Body of pancreas (tissue), 4 donors: ENCODE data around the gene ZNF644. TPM values are rescaled to one million over a fixed set of nuclear protein-coding genes. Genes with fewer than 3 reads are reported as not detected.
A peak's percentile ranks its signal among the peaks of the same experiment; 100 is the strongest.
"Not testable (repeated sequence)": the region's sequence is repeated elsewhere in the genome, so short reads cannot be mapped to it uniquely, and the experiment has no call there.

Source experiments
- ATAC-seq: fragments of 150-250 bp; one replicate; pipeline ENCODE4 v1.9.1; 2016
- DNase-seq, 4 donors: peaks; one replicate each; pipeline ENCODE4 v3.0.0-alpha.2; 2019
- H3K27ac ChIP-seq, 4 donors: fragments of 200-600 bp; sonication (generic); 1 replicate in 3 of 4; 2 replicates in 1 of 4; pipeline versions ENCODE4 v1.5.1 to v1.6.1; 2016 to 2019; ENCODE audit warnings: mild to moderate bottlenecking in 1 of 4, mixed read lengths in 1 of 4, moderate library complexity in 1 of 4
- H3K27me3 ChIP-seq, 2 donors: fragments of 200-600 bp; sonication (generic); one replicate each; pipeline ENCODE4 v1.6.0; 2016; ENCODE audit warnings: mild to moderate bottlenecking in 1 of 2
- H3K36me3 ChIP-seq, 2 donors: fragments of 200-600 bp; sonication (generic); replicated peaks in 1 of 2; 2 replicates each; pipeline ENCODE4 v1.5.1; 2016; ENCODE audit warnings: low read depth in 2 of 2; ENCODE audit not compliant: insufficient read depth in 1 of 2
- H3K4me1 ChIP-seq: fragments of 200-600 bp; sonication (generic); one replicate; pipeline ENCODE4 v1.6.0; 2016
- H3K4me3 ChIP-seq, 2 donors: fragments of 200-600 bp; sonication (generic); 1 replicate in 1 of 2; 2 replicates in 1 of 2; pipeline ENCODE4 v1.5.1; 2016 to 2019
- H3K9me3 ChIP-seq, 3 donors: fragments of 200-600 bp; sonication (generic); 1 replicate in 2 of 3; 2 replicates in 1 of 3; pipeline ENCODE4 v1.5.1; 2016
- POLR2A ChIP-seq, 3 donors: fragments of 450-650 bp; IDR thresholded peaks; one replicate each; pipeline ENCODE4 v1.6.1; 2016; ENCODE audit warnings: antibody characterized with exemption in 3 of 3, mild to moderate bottlenecking in 2 of 3
- WGBS, 2 donors: methylation state at CpG; one replicate each; pipeline ENCODE4 v1.1.5; 2017; 5-methylcytosine and 5-hydroxymethylcytosine counted together
- intact Hi-C: fragments of 100-400 bp; cut with DNase I; formaldehyde crosslinking; loops from one replicate; pipeline ENCODE4 v1.15.1; 2023
- total RNA-seq, 2 donors: library from RNA; depleted of rRNA; stranded (reverse); fragments of >200 nt; gene quantifications; one replicate each; pipeline ENCODE4 v1.1.0, GENCODE V29; 2016
- TF ChIP-seq, protein P1 (sequence below), 7 experiments: fragments of 450-650 bp in 4 of 7; fragments of 200-600 bp in 3 of 7; sonication (generic) in 3 of 7; IDR thresholded peaks; one replicate each; pipeline ENCODE4 v1.5.1; 2016 to 2019; ENCODE audit warnings: antibody characterized with exemption in 7 of 7

ZNF644 gene
- 10 to 100 TPM; 41.0 to 47.1 TPM for total RNA-seq

DNA sequence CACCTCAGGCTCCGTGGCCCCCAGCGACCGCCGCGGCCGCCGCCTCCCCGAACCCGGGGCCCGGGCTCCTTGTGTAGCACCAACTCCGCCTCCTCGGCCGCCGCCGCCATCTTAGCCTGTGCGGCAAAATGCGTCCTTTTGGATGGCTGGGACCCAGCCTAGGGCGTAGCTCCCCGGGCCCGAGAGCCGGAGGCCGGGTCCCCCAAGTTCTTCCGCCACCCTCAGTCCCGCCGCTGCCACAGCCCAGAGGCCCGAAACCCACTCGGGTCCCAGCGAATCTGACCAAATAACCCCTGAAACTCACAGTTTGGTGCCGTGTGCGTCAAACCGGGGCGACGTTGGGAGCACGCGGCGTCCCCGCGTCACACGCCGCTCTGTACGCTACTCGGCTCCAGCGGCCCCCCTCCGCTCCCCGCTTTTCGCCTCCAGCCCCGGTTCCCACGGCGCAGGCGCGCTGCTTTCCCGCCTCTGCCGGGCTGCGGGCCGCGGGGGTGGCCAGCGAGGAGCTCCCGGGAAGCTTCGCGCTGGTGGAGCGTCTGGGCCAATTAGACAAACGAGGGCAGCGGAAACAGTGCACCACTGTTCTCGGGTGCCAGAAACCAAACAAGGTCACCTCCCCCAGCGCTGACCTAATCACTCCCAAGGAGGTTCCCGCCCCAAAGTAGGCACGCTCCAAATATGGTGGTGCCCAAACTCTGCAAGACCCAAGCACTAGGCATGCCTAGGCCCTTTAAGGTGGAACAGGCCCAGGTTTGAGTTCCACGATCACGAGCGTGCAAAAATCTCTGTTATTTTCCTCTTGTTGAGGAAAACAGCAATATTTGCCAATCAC is at the start of gene ZNF644:
Gene ZNF644 (minus strand): TSS at position 350 of the 832 bp plus-strand sequence. CDS start 39,682 bp downstream, outside the sequence.
- ATAC-seq = peak; percentile 92
- H3K27me3 ChIP-seq = no peaks in the 10 kb centered on the region
- intact Hi-C loops = no loop called here
- TF ChIP-seq POLR2A (IDR thresholded peaks at IDR 0.05) = peak; percentile 88 to 89 (median 88)
- TF ChIP-seq, protein P1, sequence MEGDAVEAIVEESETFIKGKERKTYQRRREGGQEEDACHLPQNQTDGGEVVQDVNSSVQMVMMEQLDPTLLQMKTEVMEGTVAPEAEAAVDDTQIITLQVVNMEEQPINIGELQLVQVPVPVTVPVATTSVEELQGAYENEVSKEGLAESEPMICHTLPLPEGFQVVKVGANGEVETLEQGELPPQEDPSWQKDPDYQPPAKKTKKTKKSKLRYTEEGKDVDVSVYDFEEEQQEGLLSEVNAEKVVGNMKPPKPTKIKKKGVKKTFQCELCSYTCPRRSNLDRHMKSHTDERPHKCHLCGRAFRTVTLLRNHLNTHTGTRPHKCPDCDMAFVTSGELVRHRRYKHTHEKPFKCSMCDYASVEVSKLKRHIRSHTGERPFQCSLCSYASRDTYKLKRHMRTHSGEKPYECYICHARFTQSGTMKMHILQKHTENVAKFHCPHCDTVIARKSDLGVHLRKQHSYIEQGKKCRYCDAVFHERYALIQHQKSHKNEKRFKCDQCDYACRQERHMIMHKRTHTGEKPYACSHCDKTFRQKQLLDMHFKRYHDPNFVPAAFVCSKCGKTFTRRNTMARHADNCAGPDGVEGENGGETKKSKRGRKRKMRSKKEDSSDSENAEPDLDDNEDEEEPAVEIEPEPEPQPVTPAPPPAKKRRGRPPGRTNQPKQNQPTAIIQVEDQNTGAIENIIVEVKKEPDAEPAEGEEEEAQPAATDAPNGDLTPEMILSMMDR (IDR thresholded peaks at IDR 0.05) = peak in 1 of 7 experiments; percentile 9
- peak within 1 kb of the TSS; percentile 57 to 69 for H3K4me3 ChIP-seq
- peak; percentile 92 to 96 (median 94) for DNase-seq
- no peaks in the 10 kb centered on the region for H3K9me3 ChIP-seq
- peak within 1 kb of the TSS; percentile 97 to 100 (median 99) for H3K27ac ChIP-seq
- 0 to 1% methylated on average over 11 to 56 of the region's 70 CpGs for WGBS, 2 donors
- peaks cover 38% of the 10 kb centered on the region for H3K4me1 ChIP-seq
- H3K36me3 ChIP-seq = no peaks in the 10 kb centered on the region

DNA sequence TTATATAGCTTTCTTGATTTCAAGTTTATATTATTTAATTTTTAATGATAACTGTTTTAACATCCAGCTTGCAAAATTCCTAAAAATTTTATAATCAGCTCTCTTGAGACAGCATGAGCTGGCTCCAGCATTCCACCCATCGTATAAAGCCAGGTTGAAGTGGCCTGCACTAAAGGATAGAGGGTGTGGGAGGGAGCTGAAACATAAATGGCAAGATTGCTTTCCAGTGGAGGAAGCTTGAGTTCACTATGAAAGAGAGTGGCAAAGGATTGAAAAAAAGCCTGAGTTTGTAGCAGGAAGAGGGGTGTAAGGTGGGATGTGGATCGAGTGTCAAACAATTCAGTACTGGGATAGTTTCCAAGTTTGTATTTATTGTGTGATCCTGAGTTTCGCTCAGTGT is 48.5 kb upstream of the ZNF644 start:
- 48% methylated on average over 3 of the region's 3 CpGs for WGBS, 2 donors
- no peaks in the 10 kb centered on the region for H3K9me3 ChIP-seq
- intact Hi-C loops = no loop called here
- DNase-seq (no peak), ATAC-seq (no peak)
- no peaks in the 10 kb centered on the region for H3K27me3 ChIP-seq
- no peaks in the 10 kb centered on the region for H3K36me3 ChIP-seq
- no peak for TF ChIP-seq POLR2A (IDR thresholded peaks at IDR 0.05)
- TF ChIP-seq, protein P1 (IDR thresholded peaks at IDR 0.05) = no peak
- H3K4me1 ChIP-seq = peaks cover 7% of the 10 kb centered on the region
- no peak overlapping the region for H3K4me3 ChIP-seq
- H3K27ac ChIP-seq = no peak overlapping the region

DNA sequence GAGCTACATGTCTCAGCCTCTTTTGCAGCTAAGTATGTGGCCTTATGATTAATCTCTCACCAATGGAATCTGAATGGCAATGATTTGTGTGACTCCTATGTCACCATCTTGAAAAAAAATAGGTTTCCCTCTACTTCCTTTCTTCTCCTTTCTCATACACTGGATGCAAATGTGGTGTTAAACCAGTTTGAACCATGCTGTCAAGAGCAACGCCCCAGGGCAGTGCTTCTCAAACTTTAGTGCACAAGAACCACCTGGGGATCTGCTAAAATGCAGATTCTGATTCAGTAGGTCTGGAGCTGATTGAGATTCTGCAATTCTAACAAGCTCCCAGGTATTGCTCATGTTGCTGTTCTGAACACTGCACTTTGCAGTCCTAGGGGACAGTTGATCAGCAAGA is 44.7 kb upstream of the ZNF644 start:
- Histone ChIP-seq H3K4me1 (peaks cover 9% of the 10 kb centered on the region), H3K27ac (no peak overlapping the region), H3K4me3 (no peak overlapping the region), H3K9me3 (no peaks in the 10 kb centered on the region), H3K27me3 (no peaks in the 10 kb centered on the region), H3K36me3 (no peaks in the 10 kb centered on the region)
- intact Hi-C loops = loop anchor here (10.0 kb wide), 1 partner anchor 62 kb away; no protein-coding TSS in a partner anchor
- TF ChIP-seq, protein P1 (IDR thresholded peaks at IDR 0.05) = no peak
- TF ChIP-seq POLR2A (IDR thresholded peaks at IDR 0.05) = no peak
- DNase-seq (no peak), ATAC-seq (no peak)
- WGBS, 2 donors = 67 to 92% methylated on average over 1 of the region's 1 CpG

DNA sequence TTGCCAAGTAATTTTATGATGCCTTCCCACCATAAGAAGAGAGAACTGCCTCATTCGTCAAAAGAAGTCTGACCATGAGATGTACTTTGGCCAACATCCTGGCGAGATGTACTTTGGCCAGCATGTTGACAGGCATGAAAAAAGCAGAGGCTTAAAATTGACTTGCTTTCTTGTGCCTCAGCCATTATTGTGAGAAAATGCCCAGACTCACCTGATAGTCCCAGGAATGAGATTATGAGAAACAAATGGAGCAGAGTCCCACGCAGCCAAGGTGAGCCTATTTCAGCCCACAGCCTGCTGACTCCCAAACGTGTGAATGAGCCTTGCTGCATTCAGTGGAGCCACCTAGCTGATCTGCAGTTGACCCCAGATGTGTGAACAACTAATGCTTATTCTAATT is 43.5 kb upstream of the ZNF644 start:
- Histone ChIP-seq H3K4me1 (peaks cover 9% of the 10 kb centered on the region), H3K36me3 (no peaks in the 10 kb centered on the region), H3K27me3 (no peaks in the 10 kb centered on the region), H3K9me3 (no peaks in the 10 kb centered on the region), H3K27ac (no peak overlapping the region), H3K4me3 (no peak overlapping the region)
- peak; percentile 12 to 57 (median 42) for DNase-seq
- ATAC-seq = peak; percentile 27
- intact Hi-C loops = loop anchor here (10.0 kb wide), 1 partner anchor 61 kb away; no protein-coding TSS in a partner anchor
- TF ChIP-seq POLR2A (IDR thresholded peaks at IDR 0.05) = no peak
- TF ChIP-seq, protein P1 (IDR thresholded peaks at IDR 0.05) = peak in 2 of 7 experiments; percentile 15 to 32
- WGBS, 2 donors = 22 to 34% methylated on average over 4 of the region's 4 CpGs

DNA sequence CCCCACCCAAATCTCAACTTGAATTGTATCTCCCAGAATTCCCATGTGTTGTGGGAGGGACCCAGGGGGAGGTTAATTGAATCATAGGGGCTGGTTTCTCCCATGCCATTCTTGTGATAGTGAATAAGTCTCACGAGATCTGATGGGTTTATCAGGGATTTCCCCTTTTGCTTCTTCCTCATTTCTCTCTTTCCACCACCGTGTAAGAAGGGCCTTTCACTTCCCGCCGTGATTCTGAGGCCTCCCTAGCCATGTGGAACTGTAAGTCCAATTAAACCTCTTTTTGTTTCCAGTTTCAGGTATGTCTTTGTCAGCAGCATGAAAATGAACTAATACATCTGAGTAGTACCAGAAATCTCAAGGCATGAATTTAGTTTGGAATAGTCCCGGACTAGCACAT is 41.6 kb upstream of the ZNF644 start:
- not testable (repeated sequence) for DNase-seq, H3K36me3 ChIP-seq, H3K4me3 ChIP-seq, H3K27me3 ChIP-seq, H3K4me1 ChIP-seq, H3K9me3 ChIP-seq, H3K27ac ChIP-seq, ATAC-seq
- intact Hi-C loops = loop anchor here (10.0 kb wide), 1 partner anchor 59 kb away; no protein-coding TSS in a partner anchor
- WGBS, 2 donors = 74 to 88% methylated on average over 5 of the region's 5 CpGs
